ENCODE data around the gene CD1D. TPM values are rescaled to one million over a fixed set of nuclear protein-coding genes. Genes with fewer than 3 reads are reported as not detected.

Gene CD1D
- total RNA-seq, 1 donor from 2014 or later: 4.6 TPM

DNA sequence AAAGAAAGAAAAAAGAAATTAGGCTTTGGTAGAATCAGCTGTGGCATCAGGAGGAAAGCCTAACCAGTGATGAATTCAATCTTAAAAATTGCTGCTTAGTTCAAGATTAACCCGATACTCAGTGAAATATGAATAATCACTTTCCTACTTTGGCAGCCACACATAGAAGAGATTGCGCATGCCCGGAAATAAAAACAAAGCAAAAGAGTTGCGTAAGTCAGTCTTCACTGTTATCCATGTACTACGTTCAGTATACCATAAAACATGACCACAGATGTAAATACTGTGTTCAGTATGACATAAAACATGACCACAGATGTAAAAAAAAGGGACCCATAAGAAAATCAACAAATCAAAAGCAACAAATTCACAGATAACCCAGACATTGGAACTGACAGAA is 19.2 kb downstream of the CD1D start:
- TF ChIP-seq, protein P1, sequence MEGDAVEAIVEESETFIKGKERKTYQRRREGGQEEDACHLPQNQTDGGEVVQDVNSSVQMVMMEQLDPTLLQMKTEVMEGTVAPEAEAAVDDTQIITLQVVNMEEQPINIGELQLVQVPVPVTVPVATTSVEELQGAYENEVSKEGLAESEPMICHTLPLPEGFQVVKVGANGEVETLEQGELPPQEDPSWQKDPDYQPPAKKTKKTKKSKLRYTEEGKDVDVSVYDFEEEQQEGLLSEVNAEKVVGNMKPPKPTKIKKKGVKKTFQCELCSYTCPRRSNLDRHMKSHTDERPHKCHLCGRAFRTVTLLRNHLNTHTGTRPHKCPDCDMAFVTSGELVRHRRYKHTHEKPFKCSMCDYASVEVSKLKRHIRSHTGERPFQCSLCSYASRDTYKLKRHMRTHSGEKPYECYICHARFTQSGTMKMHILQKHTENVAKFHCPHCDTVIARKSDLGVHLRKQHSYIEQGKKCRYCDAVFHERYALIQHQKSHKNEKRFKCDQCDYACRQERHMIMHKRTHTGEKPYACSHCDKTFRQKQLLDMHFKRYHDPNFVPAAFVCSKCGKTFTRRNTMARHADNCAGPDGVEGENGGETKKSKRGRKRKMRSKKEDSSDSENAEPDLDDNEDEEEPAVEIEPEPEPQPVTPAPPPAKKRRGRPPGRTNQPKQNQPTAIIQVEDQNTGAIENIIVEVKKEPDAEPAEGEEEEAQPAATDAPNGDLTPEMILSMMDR (IDR thresholded peaks at IDR 0.05): no peak
- H3K36me3 Mint-ChIP-seq (ENCODE audit: low read depth): no peaks in the 10 kb centered on the region
- no peak for ATAC-seq (ENCODE audit: low read depth)
- ChIA-PET CTCF (no interaction called here), POLR2A (interaction anchor here (0.6 kb wide), 1 partner anchor 876 kb away, joined by 3 read pairs; no protein-coding TSS in a partner anchor)
- peaks cover 25% of the 10 kb centered on the region for H3K4me1 Mint-ChIP-seq
- H3K4me3 Mint-ChIP-seq: no peak overlapping the region
- no peaks in the 10 kb centered on the region for H3K27me3 Mint-ChIP-seq
- no peak for DNase-seq
- no peak overlapping the region for H3K27ac Mint-ChIP-seq
- peaks cover 2% of the 10 kb centered on the region for H3K9me3 Mint-ChIP-seq
- intact Hi-C loops (cut with micrococcal nuclease): loop anchor here (5.0 kb wide), 3 partner anchors 47 to 872 kb away; no protein-coding TSS in a partner anchor

DNA sequence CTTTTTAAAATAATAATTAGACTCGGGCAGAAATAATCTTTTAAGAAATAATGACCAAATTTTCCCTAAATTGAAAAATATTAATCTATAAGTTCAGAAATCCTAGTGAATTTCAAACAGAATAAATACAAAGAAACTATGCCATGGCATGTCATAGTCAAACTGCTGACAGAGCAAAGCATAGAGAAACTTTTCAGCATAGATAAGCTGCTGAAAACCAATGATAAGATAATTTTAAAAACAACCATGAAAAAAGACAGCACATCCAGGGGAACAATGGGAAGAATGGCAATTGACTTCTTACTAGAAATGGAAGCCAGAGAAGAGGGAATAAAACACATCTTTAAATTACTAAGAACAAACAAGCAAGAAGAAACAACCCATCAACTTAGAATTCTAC is 19.8 kb downstream of the CD1D start:
- ATAC-seq (ENCODE audit: low read depth): no peak
- TF ChIP-seq, protein P1 (IDR thresholded peaks at IDR 0.05): no peak
- Mint-ChIP-seq H3K4me3 (no peak overlapping the region), H3K4me1 (peaks cover 29% of the 10 kb centered on the region), H3K9me3 (peaks cover 5% of the 10 kb centered on the region), H3K27me3 (no peaks in the 10 kb centered on the region), H3K36me3 (ENCODE audit: low read depth) (no peaks in the 10 kb centered on the region), H3K27ac (no peak overlapping the region)
- DNase-seq: no peak
- CTCF ChIA-PET: no interaction called here
- POLR2A ChIA-PET: no interaction called here
- intact Hi-C loops (cut with micrococcal nuclease): loop anchor here (5.0 kb wide), 2 partner anchors 47 to 872 kb away; no protein-coding TSS in a partner anchor

DNA sequence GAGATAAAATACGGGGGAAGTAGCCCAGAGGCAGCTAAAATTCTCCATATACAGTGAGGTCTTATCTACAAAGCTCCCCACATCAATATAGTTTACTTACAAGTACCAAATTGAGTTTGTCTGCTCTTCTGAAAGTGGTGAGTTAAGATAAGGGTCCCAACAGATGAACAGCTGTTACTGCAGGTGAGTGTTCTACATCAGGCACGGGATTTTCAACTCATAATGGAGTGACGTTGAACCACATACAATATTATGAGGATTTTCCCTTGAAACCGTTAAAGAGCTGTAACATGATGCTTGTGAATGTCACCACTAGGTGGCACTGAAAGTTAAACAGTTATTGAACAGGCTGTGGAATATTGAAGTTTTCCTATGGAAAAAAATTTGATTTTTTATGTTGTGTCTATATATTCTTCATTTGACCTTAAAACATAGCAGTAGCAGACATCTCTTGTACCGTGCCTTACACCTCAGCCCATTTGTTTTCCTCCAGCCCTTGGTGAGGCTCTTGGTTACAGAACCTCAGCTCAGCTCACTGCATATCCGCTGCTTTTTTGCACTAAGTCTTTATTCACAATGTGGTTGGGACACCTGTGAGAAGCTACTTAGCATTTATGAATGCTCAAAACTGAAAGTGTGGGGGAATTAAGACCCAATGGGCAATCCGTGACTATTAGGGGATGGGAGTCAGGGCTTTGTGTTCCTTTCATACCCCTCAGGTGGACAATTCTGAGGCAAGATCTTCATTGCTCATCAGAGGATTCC is 23.2 kb downstream of the CD1D start:
- no peaks in the 10 kb centered on the region for H3K36me3 Mint-ChIP-seq (ENCODE audit: low read depth)
- H3K27me3 Mint-ChIP-seq: no peaks in the 10 kb centered on the region
- ATAC-seq (ENCODE audit: low read depth): peak; percentile 69
- H3K4me3 Mint-ChIP-seq: peak overlapping the region; percentile 49
- DNase-seq: no peak
- peaks cover 4% of the 10 kb centered on the region for H3K9me3 Mint-ChIP-seq
- H3K4me1 Mint-ChIP-seq: peaks cover 23% of the 10 kb centered on the region
- CTCF ChIA-PET: interaction anchor here (0.7 to 6.0 kb wide), 58 partner anchors 10 to 872 kb away, joined by 3 to 232 read pairs (median 5); partner anchors contain the start of genes CD1B, CD1C, CD1D and CD1E
- peak overlapping the region; percentile 41 for H3K27ac Mint-ChIP-seq
- TF ChIP-seq, protein P1 (IDR thresholded peaks at IDR 0.05): no peak
- POLR2A ChIA-PET: interaction anchor here (1.2 to 1.8 kb wide), 7 partner anchors 23 to 126 kb away, joined by 4 to 10 read pairs (median 6); partner anchors contain the start of gene CD1D
- intact Hi-C loops (cut with micrococcal nuclease): loop anchor here (1.0 to 5.0 kb wide), 8 partner anchors 23 to 868 kb away; partner anchors contain the start of gene CD1D

DNA sequence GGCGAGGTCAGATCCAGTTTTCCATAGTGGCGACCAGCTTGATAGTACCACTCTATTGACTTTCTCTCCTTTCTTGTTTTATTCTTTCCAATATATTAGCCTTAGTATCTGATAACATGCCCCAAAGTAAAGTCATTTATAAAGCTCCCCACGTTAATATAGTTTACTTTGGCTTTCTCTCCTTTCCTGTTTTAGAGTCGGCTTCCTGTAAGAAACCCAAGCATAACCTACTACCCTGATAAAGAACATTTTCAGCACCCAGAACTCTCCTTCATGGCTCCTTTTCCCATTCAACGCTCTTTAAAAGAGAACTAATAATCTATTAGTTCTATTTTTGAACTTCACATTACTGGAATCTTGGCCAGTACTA is 23.7 kb downstream of the CD1D start:
- no peaks in the 10 kb centered on the region for H3K27me3 Mint-ChIP-seq
- H3K27ac Mint-ChIP-seq: no peak overlapping the region
- H3K9me3 Mint-ChIP-seq: peaks cover 4% of the 10 kb centered on the region

More for the DNA sequence above, 23.7 kb downstream of the CD1D start:
- intact Hi-C loops (cut with micrococcal nuclease): loop anchor here (1.0 to 5.0 kb wide), 5 partner anchors 43 to 868 kb away; no protein-coding TSS in a partner anchor
- CTCF ChIA-PET: interaction anchor here (0.7 to 6.0 kb wide), 48 partner anchors 10 to 869 kb away, joined by 3 to 232 read pairs (median 6); partner anchors contain the start of genes CD1B, CD1C, CD1D and CD1E
- H3K36me3 Mint-ChIP-seq (ENCODE audit: low read depth): no peaks in the 10 kb centered on the region
- ATAC-seq (ENCODE audit: low read depth): no peak
- peaks cover 23% of the 10 kb centered on the region for H3K4me1 Mint-ChIP-seq
- POLR2A ChIA-PET: interaction anchor here (1.2 to 1.8 kb wide), 7 partner anchors 23 to 126 kb away, joined by 4 to 10 read pairs (median 6); partner anchors contain the start of gene CD1D
- DNase-seq: no peak
- TF ChIP-seq, protein P1 (IDR thresholded peaks at IDR 0.05): no peak
- H3K4me3 Mint-ChIP-seq: peak overlapping the region; percentile 49

Measured in activated B cell treated with CpG ODN at 0.5 μM for 24 hours (primary cell).